HEK293 (cell line): ENCODE results near the gene LRCH1.

ENCODE experiments used
- BCL11A ChIP-seq: fragments of 450-650 bp; formaldehyde crosslinking; IDR thresholded peaks from 2 replicates; pipeline ENCODE4 v1.5.1; 2016; ENCODE audit warnings: low read depth, missing biosample characterization, missing genetic modification characterization
- PBX3 ChIP-seq: sonication (generic); formaldehyde crosslinking; IDR thresholded peaks from 2 replicates; pipeline ENCODE4 v1.8.1; 2022; ENCODE audit warnings: mild to moderate bottlenecking, moderate library complexity, missing genetic modification reagents
- SETDB1 ChIP-seq: IDR thresholded peaks from one replicate; pipeline ENCODE4 v1.6.1; 2017; ENCODE audit warnings: mild to moderate bottlenecking, low read length, moderate library complexity, mixed read lengths; ENCODE audit not compliant: insufficient read length
- ZNF544 ChIP-seq: fragments of 450-650 bp; formaldehyde crosslinking; IDR thresholded peaks from 2 replicates; pipeline ENCODE4 v1.5.0; 2017; ENCODE audit warnings: missing biosample characterization, missing genetic modification characterization
- ZNF707 ChIP-seq: fragments of 450-650 bp; formaldehyde crosslinking; IDR thresholded peaks from 2 replicates; pipeline ENCODE4 v1.5.1; 2016; ENCODE audit warnings: missing biosample characterization, missing genetic modification characterization
- TF ChIP-seq, protein P1 (sequence below): fragments of 450-650 bp; formaldehyde crosslinking; IDR thresholded peaks from 2 replicates; pipeline ENCODE4 v1.5.1; 2016; ENCODE audit warnings: missing biosample characterization, missing genetic modification characterization
- TF ChIP-seq, protein P2 (sequence below): fragments of 450-650 bp; formaldehyde crosslinking; IDR thresholded peaks from 2 replicates; pipeline ENCODE4 v1.5.1; 2017; ENCODE audit warnings: missing biosample characterization, missing genetic modification characterization
- TF ChIP-seq, protein P3 (sequence below): fragments of 450-650 bp; formaldehyde crosslinking; IDR thresholded peaks from 2 replicates; pipeline ENCODE4 v1.5.1; 2017; ENCODE audit warnings: missing biosample characterization, missing genetic modification characterization

DNA sequence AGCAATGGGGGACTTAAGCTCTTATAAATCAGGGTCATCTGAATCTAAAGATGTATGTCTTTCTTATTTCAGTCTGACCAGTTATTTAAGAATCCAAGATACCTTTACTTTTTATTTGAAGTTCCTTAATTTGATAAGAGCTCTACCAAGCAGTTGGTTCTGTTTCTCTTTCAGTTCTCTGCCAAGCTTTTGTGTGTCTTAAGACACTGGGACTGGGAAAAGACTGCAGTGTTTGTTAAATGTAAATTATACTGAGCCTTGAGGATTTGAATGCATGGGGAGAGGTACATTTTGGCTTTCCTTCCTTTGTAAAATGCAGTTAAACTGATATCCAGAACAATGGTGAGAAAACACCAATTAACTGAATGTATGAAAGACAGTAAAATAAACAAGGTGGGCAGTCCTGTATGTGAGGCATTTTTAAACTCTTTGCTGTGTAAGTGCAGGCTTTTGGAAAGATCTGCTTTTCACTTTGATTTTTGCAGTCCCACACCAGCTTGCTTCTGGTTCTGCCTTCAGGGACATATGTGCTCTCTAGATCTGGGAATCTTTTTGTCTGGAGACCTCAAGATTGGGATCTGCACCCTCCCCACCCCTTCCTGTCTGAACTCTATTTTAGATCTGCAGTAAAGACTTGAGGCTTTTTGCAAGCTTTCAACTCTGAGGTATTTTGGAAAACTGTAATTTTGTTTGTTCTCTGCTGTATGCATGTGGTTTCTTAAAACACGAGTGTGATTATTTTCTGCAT, 77.6 kb downstream of the LRCH1 start:
- TF ChIP-seq ZNF544 (tag by site-specific recombination) (no peak), ZNF707 (no peak), PBX3 (CRISPR knock-in tag) (no peak), SETDB1 (no peak), BCL11A (no peak)
- TF ChIP-seq, protein P1, sequence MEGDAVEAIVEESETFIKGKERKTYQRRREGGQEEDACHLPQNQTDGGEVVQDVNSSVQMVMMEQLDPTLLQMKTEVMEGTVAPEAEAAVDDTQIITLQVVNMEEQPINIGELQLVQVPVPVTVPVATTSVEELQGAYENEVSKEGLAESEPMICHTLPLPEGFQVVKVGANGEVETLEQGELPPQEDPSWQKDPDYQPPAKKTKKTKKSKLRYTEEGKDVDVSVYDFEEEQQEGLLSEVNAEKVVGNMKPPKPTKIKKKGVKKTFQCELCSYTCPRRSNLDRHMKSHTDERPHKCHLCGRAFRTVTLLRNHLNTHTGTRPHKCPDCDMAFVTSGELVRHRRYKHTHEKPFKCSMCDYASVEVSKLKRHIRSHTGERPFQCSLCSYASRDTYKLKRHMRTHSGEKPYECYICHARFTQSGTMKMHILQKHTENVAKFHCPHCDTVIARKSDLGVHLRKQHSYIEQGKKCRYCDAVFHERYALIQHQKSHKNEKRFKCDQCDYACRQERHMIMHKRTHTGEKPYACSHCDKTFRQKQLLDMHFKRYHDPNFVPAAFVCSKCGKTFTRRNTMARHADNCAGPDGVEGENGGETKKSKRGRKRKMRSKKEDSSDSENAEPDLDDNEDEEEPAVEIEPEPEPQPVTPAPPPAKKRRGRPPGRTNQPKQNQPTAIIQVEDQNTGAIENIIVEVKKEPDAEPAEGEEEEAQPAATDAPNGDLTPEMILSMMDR, result no peak
- TF ChIP-seq, protein P2, sequence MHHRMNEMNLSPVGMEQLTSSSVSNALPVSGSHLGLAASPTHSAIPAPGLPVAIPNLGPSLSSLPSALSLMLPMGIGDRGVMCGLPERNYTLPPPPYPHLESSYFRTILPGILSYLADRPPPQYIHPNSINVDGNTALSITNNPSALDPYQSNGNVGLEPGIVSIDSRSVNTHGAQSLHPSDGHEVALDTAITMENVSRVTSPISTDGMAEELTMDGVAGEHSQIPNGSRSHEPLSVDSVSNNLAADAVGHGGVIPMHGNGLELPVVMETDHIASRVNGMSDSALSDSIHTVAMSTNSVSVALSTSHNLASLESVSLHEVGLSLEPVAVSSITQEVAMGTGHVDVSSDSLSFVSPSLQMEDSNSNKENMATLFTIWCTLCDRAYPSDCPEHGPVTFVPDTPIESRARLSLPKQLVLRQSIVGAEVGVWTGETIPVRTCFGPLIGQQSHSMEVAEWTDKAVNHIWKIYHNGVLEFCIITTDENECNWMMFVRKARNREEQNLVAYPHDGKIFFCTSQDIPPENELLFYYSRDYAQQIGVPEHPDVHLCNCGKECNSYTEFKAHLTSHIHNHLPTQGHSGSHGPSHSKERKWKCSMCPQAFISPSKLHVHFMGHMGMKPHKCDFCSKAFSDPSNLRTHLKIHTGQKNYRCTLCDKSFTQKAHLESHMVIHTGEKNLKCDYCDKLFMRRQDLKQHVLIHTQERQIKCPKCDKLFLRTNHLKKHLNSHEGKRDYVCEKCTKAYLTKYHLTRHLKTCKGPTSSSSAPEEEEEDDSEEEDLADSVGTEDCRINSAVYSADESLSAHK (tag by site-specific recombination), result no peak
- TF ChIP-seq, protein P3, sequence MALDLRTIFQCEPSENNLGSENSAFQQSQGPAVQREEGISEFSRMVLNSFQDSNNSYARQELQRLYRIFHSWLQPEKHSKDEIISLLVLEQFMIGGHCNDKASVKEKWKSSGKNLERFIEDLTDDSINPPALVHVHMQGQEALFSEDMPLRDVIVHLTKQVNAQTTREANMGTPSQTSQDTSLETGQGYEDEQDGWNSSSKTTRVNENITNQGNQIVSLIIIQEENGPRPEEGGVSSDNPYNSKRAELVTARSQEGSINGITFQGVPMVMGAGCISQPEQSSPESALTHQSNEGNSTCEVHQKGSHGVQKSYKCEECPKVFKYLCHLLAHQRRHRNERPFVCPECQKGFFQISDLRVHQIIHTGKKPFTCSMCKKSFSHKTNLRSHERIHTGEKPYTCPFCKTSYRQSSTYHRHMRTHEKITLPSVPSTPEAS (tag by site-specific recombination), result no peak
